ENCODE results near the gene BARX2. TPM values are rescaled to one million over a fixed set of nuclear protein-coding genes. Genes with fewer than 3 reads are reported as not detected.

Gene BARX2
- polyA plus RNA-seq, 1 of the 3 experiments (the other 2 are of a cell fraction) = not detected

DNA sequence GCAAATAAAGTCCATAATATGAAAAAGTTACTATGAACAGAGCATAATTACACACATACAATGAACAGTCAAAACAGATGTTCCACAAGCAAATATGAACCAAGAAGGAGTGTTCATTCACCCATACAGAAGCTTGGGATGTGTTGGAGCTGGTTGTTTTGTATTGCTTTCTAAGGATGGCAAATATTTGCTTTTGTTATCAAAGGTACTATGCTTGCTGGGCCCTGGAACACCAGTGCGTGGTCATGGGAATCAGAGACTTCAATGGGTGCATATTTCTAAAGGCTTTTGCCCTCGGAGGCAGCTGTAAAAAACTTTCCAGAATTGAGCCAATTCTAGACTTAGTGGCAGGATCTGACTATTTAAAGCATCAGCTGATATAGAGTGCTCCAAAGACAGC, 85.1 kb downstream of the BARX2 start:
- Histone ChIP-seq H3K27me3 (ENCODE audit: insufficient read depth) (no peaks in the 10 kb centered on the region), H2AFZ (ENCODE audit: low read depth) (no peak overlapping the region), H3K4me3 (ENCODE audit: low read depth in 2 of 2, low read length in 1 of 2) (no peak overlapping the region), H3K27ac (ENCODE audit: low read depth in 2 of 2, low read length in 1 of 2) (no peak overlapping the region), H4K20me1 (ENCODE audit: insufficient read depth) (no peaks in the 10 kb centered on the region), H3K9me2 (no peaks in the 10 kb centered on the region), H3K79me2 (ENCODE audit: insufficient read depth) (no peaks in the 10 kb centered on the region), H3K9me3 (no peaks in the 10 kb centered on the region), H3K4me1 (ENCODE audit: control insufficient read depth in 1 of 2, insufficient read depth in 2 of 2, low read depth in 1 of 2, low read length in 1 of 2) (no peaks in the 10 kb centered on the region), H3F3A (replicated peaks; ENCODE audit: insufficient read depth) (no peaks in the 10 kb centered on the region), H3K9ac (no peak overlapping the region), H3K36me3 (replicated peaks in 1 of 2; ENCODE audit: control insufficient read depth in 1 of 2, insufficient read depth in 2 of 2, low read length in 1 of 2) (no peaks in the 10 kb centered on the region), H3K4me2 (no peak overlapping the region)
- CTCF ChIA-PET = no interaction called here
- WGBS (ENCODE audit: low lambda C conversion rate) = 8% methylated on average over 2 of the region's 2 CpGs
- TF ChIP-seq, protein P1, sequence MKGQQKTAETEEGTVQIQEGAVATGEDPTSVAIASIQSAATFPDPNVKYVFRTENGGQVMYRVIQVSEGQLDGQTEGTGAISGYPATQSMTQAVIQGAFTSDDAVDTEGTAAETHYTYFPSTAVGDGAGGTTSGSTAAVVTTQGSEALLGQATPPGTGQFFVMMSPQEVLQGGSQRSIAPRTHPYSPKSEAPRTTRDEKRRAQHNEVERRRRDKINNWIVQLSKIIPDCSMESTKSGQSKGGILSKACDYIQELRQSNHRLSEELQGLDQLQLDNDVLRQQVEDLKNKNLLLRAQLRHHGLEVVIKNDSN (IDR thresholded peaks at IDR 0.05; ENCODE audit: borderline replicate concordance, low read depth) = no peak
- no peak for TF ChIP-seq FOSL2 (IDR thresholded peaks at IDR 0.05; ENCODE audit: borderline replicate concordance, low read depth)
- TF ChIP-seq, protein P2, sequence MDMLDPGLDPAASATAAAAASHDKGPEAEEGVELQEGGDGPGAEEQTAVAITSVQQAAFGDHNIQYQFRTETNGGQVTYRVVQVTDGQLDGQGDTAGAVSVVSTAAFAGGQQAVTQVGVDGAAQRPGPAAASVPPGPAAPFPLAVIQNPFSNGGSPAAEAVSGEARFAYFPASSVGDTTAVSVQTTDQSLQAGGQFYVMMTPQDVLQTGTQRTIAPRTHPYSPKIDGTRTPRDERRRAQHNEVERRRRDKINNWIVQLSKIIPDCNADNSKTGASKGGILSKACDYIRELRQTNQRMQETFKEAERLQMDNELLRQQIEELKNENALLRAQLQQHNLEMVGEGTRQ (IDR thresholded peaks at IDR 0.05; ENCODE audit: borderline replicate concordance, low read depth, low read length) = no peak
- TF ChIP-seq NRF1 (IDR thresholded peaks at IDR 0.05; ENCODE audit: low read depth, low read length) = no peak
- TF ChIP-seq TAF1 (IDR thresholded peaks at IDR 0.05; ENCODE audit: borderline replicate concordance, low read depth, low read length) = no peak
- no peak for TF ChIP-seq SMC3 (IDR thresholded peaks at IDR 0.05; ENCODE audit: low read depth, low read length)
- TF ChIP-seq YY1 (IDR thresholded peaks at IDR 0.05; ENCODE audit: low read depth) = no peak
- TF ChIP-seq ELF1 (IDR thresholded peaks at IDR 0.05) = no peak
- no peak for TF ChIP-seq GATA2 (CRISPR knock-in tag; IDR thresholded peaks at IDR 0.05)
- TF ChIP-seq TCF12 (IDR thresholded peaks at IDR 0.05) = no peak
- TF ChIP-seq, protein P3, sequence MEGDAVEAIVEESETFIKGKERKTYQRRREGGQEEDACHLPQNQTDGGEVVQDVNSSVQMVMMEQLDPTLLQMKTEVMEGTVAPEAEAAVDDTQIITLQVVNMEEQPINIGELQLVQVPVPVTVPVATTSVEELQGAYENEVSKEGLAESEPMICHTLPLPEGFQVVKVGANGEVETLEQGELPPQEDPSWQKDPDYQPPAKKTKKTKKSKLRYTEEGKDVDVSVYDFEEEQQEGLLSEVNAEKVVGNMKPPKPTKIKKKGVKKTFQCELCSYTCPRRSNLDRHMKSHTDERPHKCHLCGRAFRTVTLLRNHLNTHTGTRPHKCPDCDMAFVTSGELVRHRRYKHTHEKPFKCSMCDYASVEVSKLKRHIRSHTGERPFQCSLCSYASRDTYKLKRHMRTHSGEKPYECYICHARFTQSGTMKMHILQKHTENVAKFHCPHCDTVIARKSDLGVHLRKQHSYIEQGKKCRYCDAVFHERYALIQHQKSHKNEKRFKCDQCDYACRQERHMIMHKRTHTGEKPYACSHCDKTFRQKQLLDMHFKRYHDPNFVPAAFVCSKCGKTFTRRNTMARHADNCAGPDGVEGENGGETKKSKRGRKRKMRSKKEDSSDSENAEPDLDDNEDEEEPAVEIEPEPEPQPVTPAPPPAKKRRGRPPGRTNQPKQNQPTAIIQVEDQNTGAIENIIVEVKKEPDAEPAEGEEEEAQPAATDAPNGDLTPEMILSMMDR (IDR thresholded peaks at IDR 0.05) = no peak
- TF ChIP-seq, protein P4, sequence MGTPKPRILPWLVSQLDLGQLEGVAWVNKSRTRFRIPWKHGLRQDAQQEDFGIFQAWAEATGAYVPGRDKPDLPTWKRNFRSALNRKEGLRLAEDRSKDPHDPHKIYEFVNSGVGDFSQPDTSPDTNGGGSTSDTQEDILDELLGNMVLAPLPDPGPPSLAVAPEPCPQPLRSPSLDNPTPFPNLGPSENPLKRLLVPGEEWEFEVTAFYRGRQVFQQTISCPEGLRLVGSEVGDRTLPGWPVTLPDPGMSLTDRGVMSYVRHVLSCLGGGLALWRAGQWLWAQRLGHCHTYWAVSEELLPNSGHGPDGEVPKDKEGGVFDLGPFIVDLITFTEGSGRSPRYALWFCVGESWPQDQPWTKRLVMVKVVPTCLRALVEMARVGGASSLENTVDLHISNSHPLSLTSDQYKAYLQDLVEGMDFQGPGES (IDR thresholded peaks at IDR 0.05; ENCODE audit: low read depth, low read length) = no peak
- no peak for TF ChIP-seq CHD2 (IDR thresholded peaks at IDR 0.05; ENCODE audit: low read length, partially characterized antibody)
- TF ChIP-seq, protein P5, sequence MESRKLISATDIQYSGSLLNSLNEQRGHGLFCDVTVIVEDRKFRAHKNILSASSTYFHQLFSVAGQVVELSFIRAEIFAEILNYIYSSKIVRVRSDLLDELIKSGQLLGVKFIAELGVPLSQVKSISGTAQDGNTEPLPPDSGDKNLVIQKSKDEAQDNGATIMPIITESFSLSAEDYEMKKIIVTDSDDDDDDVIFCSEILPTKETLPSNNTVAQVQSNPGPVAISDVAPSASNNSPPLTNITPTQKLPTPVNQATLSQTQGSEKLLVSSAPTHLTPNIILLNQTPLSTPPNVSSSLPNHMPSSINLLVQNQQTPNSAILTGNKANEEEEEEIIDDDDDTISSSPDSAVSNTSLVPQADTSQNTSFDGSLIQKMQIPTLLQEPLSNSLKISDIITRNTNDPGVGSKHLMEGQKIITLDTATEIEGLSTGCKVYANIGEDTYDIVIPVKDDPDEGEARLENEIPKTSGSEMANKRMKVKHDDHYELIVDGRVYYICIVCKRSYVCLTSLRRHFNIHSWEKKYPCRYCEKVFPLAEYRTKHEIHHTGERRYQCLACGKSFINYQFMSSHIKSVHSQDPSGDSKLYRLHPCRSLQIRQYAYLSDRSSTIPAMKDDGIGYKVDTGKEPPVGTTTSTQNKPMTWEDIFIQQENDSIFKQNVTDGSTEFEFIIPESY (IDR thresholded peaks at IDR 0.05; ENCODE audit: borderline replicate concordance, low read depth) = no peak
- no peak for TF ChIP-seq POLR2AphosphoS5 (IDR thresholded peaks at IDR 0.05; ENCODE audit: low read depth, low read length)
- no peak for TF ChIP-seq NFIC (IDR thresholded peaks at IDR 0.05; ENCODE audit: borderline replicate concordance)
- no peak for TF ChIP-seq MXI1 (IDR thresholded peaks at IDR 0.05; ENCODE audit: low read depth, low read length)
- no peak for DNase-seq
- POLR2A ChIA-PET = no interaction called here
